IMR-90 (cell line): ENCODE results near the gene ENKUR. TPM values are rescaled to one million over a fixed set of nuclear protein-coding genes. Genes with fewer than 3 reads are reported as not detected.

Experiments
- ATAC-seq: fragments of 200-7000 bp; cut with Tn5 transposase; 2 replicates; pipeline ENCODE4 v1.9.1; 2020; ENCODE audit warnings: low read depth, mild to moderate bottlenecking, moderate library complexity
- BruUV-seq: library from RNA; stranded (reverse); fragments of 400-500 nt; replicated peaks from 2 replicates; lab custom pipeline; 2021; lab: Mats Ljungman, UMichigan
- CTCF ChIA-PET: fragments of 300-600 bp; formaldehyde crosslinking; extraction: SDS; loops from one replicate; lab custom pipeline; 2021; ENCODE audit warnings: antibody characterized with exemption; lab: Yijun Ruan, JAX
- POLR2A ChIA-PET: fragments of 300-600 bp; sonication (Branson Sonifier 250); formaldehyde crosslinking; loops from one replicate; lab custom pipeline; 2022; ENCODE audit warnings: antibody characterized with exemption; ENCODE audit not compliant: unreplicated experiment; lab: Charles Lee
- DNase-seq: peaks from one replicate; pipeline ENCODE4 v3.0.0; 2013
- H2AFZ ChIP-seq: replicated peaks from 2 replicates; pipeline ENCODE3; 2013; ENCODE audit warnings: low read length, mild to moderate bottlenecking; ENCODE audit not compliant: poor library complexity
- H2AK5ac ChIP-seq: 2 replicates; pipeline ENCODE4 v1.6.1; 2013; ENCODE audit warnings: low read depth, low read length, inconsistent platforms
- H2AK9ac ChIP-seq: replicated peaks from 2 replicates; pipeline ENCODE3; 2013; ENCODE audit warnings: mild to moderate bottlenecking, low read depth, low read length, moderate library complexity; ENCODE audit not compliant: poor library complexity
- H2BK120ac ChIP-seq: 2 replicates; pipeline ENCODE4 v1.6.1; 2013; ENCODE audit warnings: low read depth, low read length, inconsistent platforms
- H2BK15ac ChIP-seq: 3 replicates; pipeline ENCODE4 v1.6.1; 2013; ENCODE audit warnings: low read depth, low read length, inconsistent platforms
- H2BK20ac ChIP-seq: 2 replicates; pipeline ENCODE4 v1.6.1; 2013; ENCODE audit warnings: low read depth, mild to moderate bottlenecking, inconsistent platforms, low read length, moderate library complexity
- H2BK5ac ChIP-seq: 2 replicates; pipeline ENCODE4 v1.6.1; 2013; ENCODE audit warnings: mild to moderate bottlenecking, low read depth, low read length, inconsistent platforms; ENCODE audit not compliant: poor library complexity, severe bottlenecking
- H3K14ac ChIP-seq: replicated peaks from 2 replicates; pipeline ENCODE4 v1.6.1; 2013; ENCODE audit warnings: low read depth, low read length, inconsistent platforms
- H3K18ac ChIP-seq: 2 replicates; pipeline ENCODE4 v1.6.1; 2013; ENCODE audit warnings: low read depth, low read length, control low read depth
- H3K23ac ChIP-seq: 2 replicates; pipeline ENCODE4 v1.6.1; 2013; ENCODE audit warnings: low read depth, low read length, inconsistent platforms
- H3K27ac ChIP-seq: 2 replicates; pipeline ENCODE4 v1.5.1; 2013; ENCODE audit warnings: mild to moderate bottlenecking, control low read depth, low read length; ENCODE audit not compliant: insufficient read depth
- H3K27me3 ChIP-seq: 2 replicates; pipeline ENCODE4 v1.6.1; 2013; ENCODE audit warnings: low read length; ENCODE audit not compliant: control insufficient read depth, insufficient read depth
- H3K36me3 ChIP-seq: 2 replicates; pipeline ENCODE4 v1.6.1; 2013; ENCODE audit warnings: low read length, mixed read lengths; ENCODE audit not compliant: control insufficient read depth, insufficient read depth
- H3K4ac ChIP-seq: 2 replicates; pipeline ENCODE4 v1.6.1; 2013; ENCODE audit warnings: low read depth, low read length, inconsistent platforms
- H3K4me1 ChIP-seq: 2 replicates; pipeline ENCODE4 v1.6.1; 2013; ENCODE audit warnings: low read length, mixed read lengths; ENCODE audit not compliant: control insufficient read depth, insufficient read depth
- H3K4me2 ChIP-seq: 2 replicates; pipeline ENCODE4 v1.6.1; 2013; ENCODE audit warnings: low read depth, mild to moderate bottlenecking, control low read depth, low read length, moderate library complexity
- H3K4me3 ChIP-seq: 2 replicates; pipeline ENCODE4 v1.5.1; 2013; ENCODE audit warnings: low read depth, mild to moderate bottlenecking, control low read depth, low read length, moderate library complexity; ENCODE audit not compliant: insufficient read depth
- H3K56ac ChIP-seq: 2 replicates; pipeline ENCODE4 v1.6.1; 2013; ENCODE audit warnings: low read length, inconsistent platforms; ENCODE audit not compliant: insufficient read depth; ENCODE audit errors: extremely low read depth
- H3K79me1 ChIP-seq, 2 experiments: 2 replicates each; pipeline ENCODE4 v1.6.1; 2013; ENCODE audit warnings: low read length in 2 of 2, inconsistent platforms in 1 of 2, low read depth in 1 of 2
- H3K9ac ChIP-seq: 2 replicates; pipeline ENCODE4 v1.6.1; 2013; ENCODE audit warnings: low read depth, low read length, control low read depth
- H3K9me1 ChIP-seq: 2 replicates; pipeline ENCODE4 v1.6.1; 2013; ENCODE audit warnings: low read length, inconsistent platforms; ENCODE audit not compliant: insufficient read depth
- H3K9me3 ChIP-seq: 2 replicates; pipeline ENCODE4 v1.6.1; 2013; ENCODE audit warnings: low read length; ENCODE audit not compliant: control insufficient read depth, insufficient read depth
- H4K20me1 ChIP-seq: 2 replicates; pipeline ENCODE4 v1.6.1; 2013; ENCODE audit warnings: low read length, inconsistent platforms; ENCODE audit not compliant: insufficient read depth
- H4K5ac ChIP-seq: 2 replicates; pipeline ENCODE4 v1.6.1; 2013; ENCODE audit warnings: mild to moderate bottlenecking, low read depth, low read length, control low read depth
- H4K8ac ChIP-seq, 2 experiments: 2 replicates each; pipeline ENCODE4 v1.6.1; 2013; ENCODE audit warnings: low read depth in 2 of 2, low read length in 2 of 2, control low read depth in 1 of 2, inconsistent platforms in 1 of 2
- H4K91ac ChIP-seq: 2 replicates; pipeline ENCODE4 v1.6.1; 2013; ENCODE audit warnings: low read depth, low read length, inconsistent platforms; ENCODE audit not compliant: insufficient read depth
- MAFK ChIP-seq: IDR thresholded peaks from 2 replicates; pipeline ENCODE4 v1.6.1; 2012; ENCODE audit warnings: low read depth, low read length, improper control_type of control experiment
- RAD21 ChIP-seq: IDR thresholded peaks from 2 replicates; pipeline ENCODE4 v1.6.1; 2012; ENCODE audit warnings: low read length, improper control_type of control experiment
- WGBS, 2 experiments: methylation state at CpG; one replicate each; pipeline versions ENCODE4 v1.1.5 to v1.1.7; 2013; ENCODE audit warnings: missing lambda C conversion rate in 2 of 2; ENCODE audit not compliant: insufficient read length in 1 of 2; ENCODE audit errors: extremely low coverage in 2 of 2; 5-methylcytosine and 5-hydroxymethylcytosine counted together
- dilution Hi-C: fragments of 300-500 bp; cut with HindIII; formaldehyde crosslinking; loops from one replicate; pipeline ENCODE4 v1.14.3; 2018; ENCODE audit warnings: low sequenced_read_pairs; ENCODE audit not compliant: unreplicated experiment
- in situ Hi-C: fragments of 300-500 bp; cut with MboI; formaldehyde crosslinking; loops from 3 replicates; pipeline ENCODE4 v1.14.3; 2019; ENCODE audit warnings: low sequenced_read_pairs, inconsistent platforms, mixed read lengths
- intact Hi-C: fragments of 100-400 bp; cut with micrococcal nuclease; formaldehyde crosslinking; loops from 2 replicates; pipeline ENCODE4 v1.10.0; 2022
- polyA plus RNA-seq, 3 experiments: library from polyadenylated mRNA; depleted of rRNA; stranded (reverse); fragments of >200 nt; gene quantifications; 2 replicates each; pipeline ENCODE4 v1.2.3, GENCODE V29; 2012; ENCODE audit warnings: low replicate concordance in 1 of 3
- total RNA-seq: library from RNA; depleted of rRNA; stranded (reverse); fragments of >200 nt; gene quantifications from 2 replicates; pipeline ENCODE4 v1.2.3, GENCODE V29; 2012

Gene ENKUR
- total and polyA plus RNA-seq, 2 of the 4 experiments (the other 2 are of a cell fraction): not detected

DNA sequence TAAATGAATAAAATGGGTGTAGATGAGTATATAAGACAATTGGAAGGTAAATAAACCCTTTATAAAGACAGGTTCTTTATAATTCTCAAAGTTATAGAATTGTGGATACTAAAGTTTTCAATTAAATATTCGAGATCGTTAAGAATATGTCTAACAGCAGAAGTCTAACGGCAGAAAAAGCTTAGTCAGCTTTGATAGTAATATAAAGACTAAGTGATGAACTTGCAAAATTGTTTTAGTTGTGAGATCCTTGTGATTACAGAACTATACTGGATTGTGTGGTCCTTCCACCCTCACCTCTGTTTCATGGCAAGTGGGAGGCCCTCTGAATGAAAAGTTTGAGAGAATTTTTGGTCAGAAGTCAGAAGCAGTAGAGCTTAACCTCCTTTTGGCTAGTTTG, 2.7 kb upstream of the ENKUR start:
- Histone ChIP-seq H3K23ac (no peak overlapping the region), H4K5ac (no peak overlapping the region), H2AK9ac (no peak overlapping the region), H3K27ac (no peak overlapping the region), H3K4me1 (peaks cover 1% of the 10 kb centered on the region; the same call in 1 of the 2 replicates), H2BK5ac (no peak overlapping the region), H2BK15ac (no peak overlapping the region), H2AK5ac (no peak overlapping the region), H2AFZ (no peak overlapping the region), H4K20me1 (no peaks in the 10 kb centered on the region), H3K9ac (no peak overlapping the region), H3K18ac (no peak overlapping the region), H3K9me1 (no peaks in the 10 kb centered on the region), H3K4ac (no peak overlapping the region), H3K14ac (no peak overlapping the region), H3K36me3 (no peaks in the 10 kb centered on the region), H3K4me3 (no peak overlapping the region), H3K27me3 (no peaks in the 10 kb centered on the region), H3K79me1 (peaks cover 0 to 4% of the 10 kb centered on the region in 2 experiments; a peak in 1 of 4 replicates), H4K8ac (no peak overlapping the region), H4K91ac (no peak overlapping the region), H2BK120ac (no peak overlapping the region), H3K9me3 (no peaks in the 10 kb centered on the region), H3K4me2 (no peak overlapping the region), H3K56ac (no peak overlapping the region), H2BK20ac (no peak overlapping the region)
- ATAC-seq (no peak), DNase-seq (no peak)
- ChIA-PET CTCF (interaction anchor here (0.7 kb wide), 1 partner anchor 604 kb away, joined by 6 read pairs; no protein-coding TSS in a partner anchor), POLR2A (no interaction called here)
- in situ Hi-C loops (no loop called here), intact Hi-C loops (no loop called here), dilution Hi-C loops (no loop called here)
- no TSS peak for BruUV-seq
- WGBS, 2 experiments: no CpG with 5 or more reads among the region's 3 CpGs
- TF ChIP-seq MAFK (peak; percentile 62), RAD21 (no peak)
